ENCODE data around the gene INTS11. TPM values are rescaled to one million over a fixed set of nuclear protein-coding genes. Genes with fewer than 3 reads are reported as not detected.

INTS11 gene
- total and polyA plus RNA-seq, 9 of the 15 experiments (the other 6 are each of a cell fraction or from before 2014, with no cell fraction given), result 3.6 to 183 (median 110) TPM

DNA sequence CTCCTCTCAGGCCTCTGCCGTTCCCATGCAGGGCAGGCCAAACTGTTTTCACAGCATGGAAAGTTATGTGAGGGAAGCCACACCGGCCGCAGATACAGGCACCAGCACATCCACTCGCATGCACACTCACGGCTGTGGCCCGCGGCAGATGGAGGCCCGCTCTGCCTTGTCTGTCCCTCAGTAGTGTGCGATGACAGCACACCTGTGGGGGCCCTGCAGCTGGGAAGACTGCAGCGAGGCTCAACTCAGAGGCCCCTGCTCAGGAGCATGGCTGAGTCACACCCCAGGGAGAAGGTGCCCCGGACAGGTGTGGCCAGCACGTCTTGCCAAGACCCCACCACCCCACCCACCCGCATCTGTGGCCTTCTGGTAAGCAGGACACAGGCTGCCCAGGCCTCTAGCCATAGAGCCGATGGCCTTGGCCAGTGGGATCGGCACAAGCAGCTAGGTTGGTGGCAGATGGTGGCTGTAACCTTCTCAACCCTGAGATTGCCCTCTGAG is 49.5 kb downstream of the INTS11 start:
- peak overlapping the region; percentile 81 for H3K4me2 ChIP-seq (ENCODE audit: insufficient read depth, low read length)
- TF ChIP-seq, protein P1, sequence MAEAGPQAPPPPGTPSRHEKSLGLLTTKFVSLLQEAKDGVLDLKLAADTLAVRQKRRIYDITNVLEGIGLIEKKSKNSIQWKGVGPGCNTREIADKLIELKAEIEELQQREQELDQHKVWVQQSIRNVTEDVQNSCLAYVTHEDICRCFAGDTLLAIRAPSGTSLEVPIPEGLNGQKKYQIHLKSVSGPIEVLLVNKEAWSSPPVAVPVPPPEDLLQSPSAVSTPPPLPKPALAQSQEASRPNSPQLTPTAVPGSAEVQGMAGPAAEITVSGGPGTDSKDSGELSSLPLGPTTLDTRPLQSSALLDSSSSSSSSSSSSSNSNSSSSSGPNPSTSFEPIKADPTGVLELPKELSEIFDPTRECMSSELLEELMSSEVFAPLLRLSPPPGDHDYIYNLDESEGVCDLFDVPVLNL (CRISPR knock-in tag; IDR thresholded peaks at IDR 0.05; ENCODE audit: low read depth), result peak; percentile 12; the same call in 1 of the 2 replicates
- TF ChIP-seq LCOR (CRISPR knock-in tag; IDR thresholded peaks at IDR 0.05) (no peak), ARID1B (IDR thresholded peaks at IDR 0.05) (no peak), ZNF551 (CRISPR knock-in tag; IDR thresholded peaks at IDR 0.05) (no peak), CSDE1 (IDR thresholded peaks at IDR 0.05) (no peak), JUN (IDR thresholded peaks at IDR 0.05; ENCODE audit: borderline replicate concordance, low read depth, low read length) (no peak), JUN (CRISPR knock-in tag; IDR thresholded peaks at IDR 0.05; ENCODE audit: borderline replicate concordance) (no peak), HOXB6 (CRISPR knock-in tag; IDR thresholded peaks at IDR 0.05; ENCODE audit: borderline replicate concordance) (no peak), ZNF830 (CRISPR knock-in tag; IDR thresholded peaks at IDR 0.05) (no peak), BACH1 (tag; IDR thresholded peaks at IDR 0.05) (no peak)
- peak overlapping the region; percentile 69 to 97 for H3K9ac ChIP-seq (ENCODE audit: insufficient read depth in 1 of 2, low read depth in 2 of 2, low read length in 2 of 2)
- CTCF ChIA-PET (ENCODE audit: low intra/inter-chr PET ratio), result no interaction called here
- DNase-seq (ENCODE audit: extremely low read depth in 1 of 4, low spot score in 3 of 4), result no peak
- no TSS peak for BruUV-seq (replicated peaks)
- H3K27me3 ChIP-seq (ENCODE audit: control insufficient read depth in 2 of 2, insufficient read depth in 2 of 2, low read length in 2 of 2), result no peaks in the 10 kb centered on the region
- no peaks in the 10 kb centered on the region for H3K9me3 ChIP-seq (replicated peaks; ENCODE audit: control insufficient read depth, insufficient read depth, low read depth, low read length)
- 83% methylated on average over 12 of the region's 15 CpGs for WGBS (ENCODE audit: insufficient coverage, low coverage, missing lambda C conversion rate)
- H4K20me1 ChIP-seq (replicated peaks; ENCODE audit: control insufficient read depth, insufficient read depth, low read length), result peaks cover 20% of the 10 kb centered on the region
- in situ Hi-C loops (cut with MboI) (no loop called here), intact Hi-C loops (cut with micrococcal nuclease) (no loop called here)
- peaks cover 25% of the 10 kb centered on the region for H3K36me3 ChIP-seq (ENCODE audit: control insufficient read depth, insufficient read depth, low read length)
- no peak for FAIRE-seq
- peaks cover 44% of the 10 kb centered on the region for H3K79me2 ChIP-seq (ENCODE audit: control insufficient read depth, insufficient read depth, low read length)
- H3K27ac ChIP-seq (ENCODE audit: extremely low read depth, low read depth, low read length), result no peak overlapping the region
- peak overlapping the region; percentile 86 for H2AFZ ChIP-seq (ENCODE audit: low read depth, low read length)
- H3K4me1 ChIP-seq (replicated peaks in 1 of 2; ENCODE audit: control insufficient read depth in 2 of 2, insufficient read depth in 2 of 2, low read length in 2 of 2), result peaks cover 16 to 52% of the 10 kb centered on the region in 2 experiments; a peak in 4 of 5 replicates
- POLR2A ChIA-PET, result interaction anchor here (1.2 to 2.0 kb wide), 2 partner anchors 11 kb away, joined by 3 to 6 read pairs; no protein-coding TSS in a partner anchor
- peaks cover 7% of the 10 kb centered on the region for H3K9me1 ChIP-seq (ENCODE audit: control insufficient read depth, insufficient read depth, low read length)
- ATAC-seq, result no peak
- no peak overlapping the region for H3K4me3 ChIP-seq

All from K562 (cell line).